ENCODE results near the gene CDS2. TPM values are rescaled to one million over a fixed set of nuclear protein-coding genes. Genes with fewer than 3 reads are reported as not detected.
A peak's percentile ranks its signal among the peaks of the same experiment; 100 is the strongest.

The CDS2 gene
- total and polyA plus RNA-seq, 7 donors: 1.8 to 49.0 (median 30.0) TPM

DNA sequence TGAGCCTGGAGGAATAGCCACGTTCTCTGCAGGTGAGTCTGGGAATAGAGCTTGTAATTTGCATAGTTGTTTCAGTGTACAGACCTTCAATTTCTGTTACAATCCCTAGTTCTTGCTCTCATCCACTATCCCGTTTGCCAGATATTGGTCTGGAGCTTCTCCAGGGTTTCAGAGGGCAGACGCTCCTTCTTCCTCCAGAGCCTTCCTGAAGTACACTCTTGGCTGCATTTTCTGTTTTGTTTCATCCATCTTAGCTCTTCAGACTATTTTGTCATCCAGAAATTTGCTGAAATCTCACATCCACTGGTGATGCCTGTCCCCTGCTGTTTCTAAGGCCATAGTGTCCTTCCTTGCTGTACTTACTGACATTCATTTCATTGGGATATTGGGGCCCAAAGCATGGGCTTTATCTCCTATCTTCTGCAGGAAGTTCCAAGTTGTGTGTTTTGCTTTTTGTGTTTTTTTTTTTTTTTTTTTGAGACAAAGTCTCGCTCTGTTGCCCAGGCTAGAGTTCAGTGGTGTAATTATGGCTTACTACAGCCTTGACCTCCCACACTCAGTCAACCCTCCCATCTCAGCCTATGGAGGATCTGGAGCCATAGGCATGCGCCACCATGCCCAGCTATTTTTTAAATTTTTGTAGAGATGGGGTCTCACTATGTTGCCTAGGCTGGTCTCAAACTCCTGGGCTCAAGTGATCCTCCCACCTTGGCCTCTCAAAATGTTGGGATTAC is 18.7 kb downstream of the CDS2 start:
- intact Hi-C loops (cut with DNase I): no loop called here
- whole genome bisulfite sequencing, 2 donors: 73 to 84% methylated on average over 5 of the region's 5 CpGs
- Histone ChIP-seq H3K27me3 (no peaks in the 10 kb centered on the region), H3K4me1 (peaks cover 0 to 87% (median 62%) of the 10 kb centered on the region in 4 donors), H3K4me3 (no peak overlapping the region), H3K27ac (no peak overlapping the region), H3K9me3 (no peaks in the 10 kb centered on the region), H3K36me3 (no peaks in the 10 kb centered on the region)
- no peak for DNase-seq
- no peak for TF ChIP-seq POLR2AphosphoS5 (IDR thresholded peaks at IDR 0.05)
- TF ChIP-seq, protein P1, sequence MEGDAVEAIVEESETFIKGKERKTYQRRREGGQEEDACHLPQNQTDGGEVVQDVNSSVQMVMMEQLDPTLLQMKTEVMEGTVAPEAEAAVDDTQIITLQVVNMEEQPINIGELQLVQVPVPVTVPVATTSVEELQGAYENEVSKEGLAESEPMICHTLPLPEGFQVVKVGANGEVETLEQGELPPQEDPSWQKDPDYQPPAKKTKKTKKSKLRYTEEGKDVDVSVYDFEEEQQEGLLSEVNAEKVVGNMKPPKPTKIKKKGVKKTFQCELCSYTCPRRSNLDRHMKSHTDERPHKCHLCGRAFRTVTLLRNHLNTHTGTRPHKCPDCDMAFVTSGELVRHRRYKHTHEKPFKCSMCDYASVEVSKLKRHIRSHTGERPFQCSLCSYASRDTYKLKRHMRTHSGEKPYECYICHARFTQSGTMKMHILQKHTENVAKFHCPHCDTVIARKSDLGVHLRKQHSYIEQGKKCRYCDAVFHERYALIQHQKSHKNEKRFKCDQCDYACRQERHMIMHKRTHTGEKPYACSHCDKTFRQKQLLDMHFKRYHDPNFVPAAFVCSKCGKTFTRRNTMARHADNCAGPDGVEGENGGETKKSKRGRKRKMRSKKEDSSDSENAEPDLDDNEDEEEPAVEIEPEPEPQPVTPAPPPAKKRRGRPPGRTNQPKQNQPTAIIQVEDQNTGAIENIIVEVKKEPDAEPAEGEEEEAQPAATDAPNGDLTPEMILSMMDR (IDR thresholded peaks at IDR 0.05): no peak
- TF ChIP-seq POLR2A (IDR thresholded peaks at IDR 0.05): no peak
- no peak for TF ChIP-seq EP300 (IDR thresholded peaks at IDR 0.05)

DNA sequence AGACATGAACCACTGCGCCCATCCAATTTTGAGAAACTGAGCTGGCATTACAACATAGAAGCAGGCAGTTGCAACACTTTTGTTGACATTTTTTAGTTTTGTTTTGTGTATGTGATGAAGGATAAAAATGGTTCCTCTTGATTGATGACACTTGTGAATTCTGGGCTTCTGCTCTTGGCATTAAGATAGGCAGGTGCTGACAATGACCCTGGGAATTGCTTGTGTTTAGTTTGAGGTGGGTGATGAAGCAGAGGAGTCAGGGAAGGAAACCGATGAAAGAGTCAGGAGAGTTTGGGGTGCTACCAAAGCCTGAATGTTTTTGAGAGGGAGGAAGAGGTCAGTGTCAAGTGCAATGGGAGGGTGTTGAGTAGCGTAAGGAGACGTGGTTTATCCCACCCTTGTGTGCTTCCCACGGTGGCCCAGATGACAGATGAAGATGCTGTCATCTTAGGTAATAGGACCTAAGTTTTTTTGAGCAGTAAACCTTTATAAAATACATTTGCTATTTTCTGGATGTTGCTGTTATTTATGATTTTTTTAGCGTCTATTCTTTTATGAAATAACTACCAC is 19.4 kb downstream of the CDS2 start:
- WGBS, 2 donors: 88 to 89% methylated on average over 6 of the region's 6 CpGs
- Histone ChIP-seq H3K9me3 (no peaks in the 10 kb centered on the region), H3K27ac (no peak overlapping the region), H3K4me1 (peaks cover 0 to 88% (median 62%) of the 10 kb centered on the region in 4 donors), H3K4me3 (no peak overlapping the region), H3K27me3 (no peaks in the 10 kb centered on the region), H3K36me3 (no peaks in the 10 kb centered on the region)
- DNase-seq: no peak
- TF ChIP-seq EP300 (IDR thresholded peaks at IDR 0.05) (no peak), POLR2AphosphoS5 (IDR thresholded peaks at IDR 0.05) (no peak), POLR2A (IDR thresholded peaks at IDR 0.05) (no peak)
- TF ChIP-seq, protein P1 (IDR thresholded peaks at IDR 0.05): no peak
- intact Hi-C loops (cut with DNase I): no loop called here

DNA sequence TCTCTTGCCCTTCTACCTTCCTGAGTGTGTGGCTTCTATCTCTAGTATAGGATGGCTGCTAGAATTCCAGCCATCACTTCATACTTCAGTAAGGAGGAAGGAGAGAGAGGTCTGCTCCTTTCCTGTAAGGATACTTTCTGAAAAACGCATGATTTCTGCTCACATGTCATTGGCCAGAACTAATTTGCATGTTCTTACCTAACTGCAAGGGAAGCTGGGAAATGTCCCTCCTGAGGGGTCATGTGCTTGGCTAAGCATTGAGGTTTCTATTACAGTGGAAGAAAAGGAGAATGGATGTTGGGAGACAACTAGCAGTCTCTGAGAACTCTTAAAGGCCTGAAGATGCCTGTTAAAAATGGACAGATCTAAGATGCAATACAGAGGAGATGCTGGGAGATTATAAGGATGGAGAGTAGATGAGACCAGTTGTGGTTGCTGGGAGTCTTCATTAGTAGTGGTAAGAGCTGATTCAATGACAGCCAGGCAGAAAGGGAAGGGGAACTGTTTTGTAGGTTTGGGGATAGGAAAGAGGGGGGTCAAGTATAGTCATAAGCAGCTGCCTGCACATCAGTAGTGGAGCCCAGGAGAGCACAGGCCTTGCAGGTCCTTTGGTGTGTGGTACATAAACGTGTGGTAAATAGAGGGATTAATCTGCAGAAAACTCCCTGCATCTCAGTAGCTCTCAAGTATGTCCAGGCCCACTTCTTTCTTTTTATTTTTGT is 20.2 kb downstream of the CDS2 start:
- Histone ChIP-seq H3K4me1 (peaks cover 0 to 85% (median 55%) of the 10 kb centered on the region in 4 donors), H3K9me3 (no peaks in the 10 kb centered on the region), H3K27me3 (no peaks in the 10 kb centered on the region), H3K27ac (no peak overlapping the region), H3K4me3 (no peak overlapping the region), H3K36me3 (no peaks in the 10 kb centered on the region)
- TF ChIP-seq POLR2A (IDR thresholded peaks at IDR 0.05) (no peak), EP300 (IDR thresholded peaks at IDR 0.05) (no peak), POLR2AphosphoS5 (IDR thresholded peaks at IDR 0.05) (no peak)
- TF ChIP-seq, protein P1 (IDR thresholded peaks at IDR 0.05): no peak
- no peak for DNase-seq
- intact Hi-C loops (cut with DNase I): no loop called here
- 71 to 79% methylated on average over 2 of the region's 2 CpGs for WGBS, 2 donors

DNA sequence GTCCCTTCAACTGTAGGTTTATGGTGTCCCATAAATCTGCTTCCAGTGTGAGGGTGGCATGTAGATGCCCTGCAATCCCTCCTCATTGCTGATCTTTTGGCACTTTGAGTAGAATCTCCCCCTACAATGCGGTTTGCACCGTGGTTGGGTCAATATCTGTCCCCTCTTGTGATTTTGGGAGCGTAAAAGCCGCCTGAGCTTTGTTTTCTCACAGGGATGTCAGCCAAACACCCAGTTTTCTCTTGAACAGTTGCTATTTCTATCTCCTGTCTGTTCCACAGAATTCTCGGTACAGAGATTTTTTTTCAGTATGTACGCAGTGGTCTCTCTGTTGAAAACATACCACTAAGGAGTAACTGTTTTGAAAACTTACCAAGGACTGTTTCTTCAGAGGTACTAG is 21.8 kb downstream of the CDS2 start:
- no peak for DNase-seq
- Histone ChIP-seq H3K27ac (peak overlapping the region in 3 of 4 donors; percentile 40 to 52 (median 42)), H3K4me1 (peaks cover 0 to 76% (median 53%) of the 10 kb centered on the region in 4 donors), H3K4me3 (no peak overlapping the region), H3K36me3 (no peaks in the 10 kb centered on the region), H3K27me3 (no peaks in the 10 kb centered on the region), H3K9me3 (no peaks in the 10 kb centered on the region)
- intact Hi-C loops (cut with DNase I): no loop called here
- WGBS, 2 donors: 62 to 75% methylated on average over 6 of the region's 6 CpGs
- TF ChIP-seq, protein P1 (IDR thresholded peaks at IDR 0.05): no peak

Data from sigmoid colon (tissue), 7 donors.